GM21576 (cell line): ENCODE results near the gene SLC22A6.
"Not testable (repeated sequence)": the region's sequence is repeated elsewhere in the genome, so short reads cannot be mapped to it uniquely, and the experiment has no call there.

Experiments
- ATAC-seq: cut with Tn5 transposase; IDR thresholded peaks from one replicate; pipeline ENCODE4 v1.9.1; 2021; ENCODE audit warnings: mild to moderate bottlenecking, moderate library complexity; ENCODE audit not compliant: unreplicated experiment

The SLC22A6 gene

GRCh38 chr11:62985041-62985750, 429 bp upstream of the SLC22A6 start:
- ATAC-seq: no peak

- ATAC-seq: no peak
Observed at GRCh38 chr11:62983536-62984199, 1.1 kb downstream of the SLC22A6 start.

- ATAC-seq: no peak
Observed at GRCh38 chr11:62981743-62982142, 3.0 kb downstream of the SLC22A6 start.

- ATAC-seq: no peak
Observed at GRCh38 chr11:62980133-62980760, 4.5 kb downstream of the SLC22A6 start.

GRCh38 chr11:62976109-62976508, 8.7 kb downstream of the SLC22A6 start:
- ATAC-seq: no peak

GRCh38 chr11:62974848-62975522, 9.8 kb downstream of the SLC22A6 start:
- ATAC-seq: no peak

- ATAC-seq: no peak
Observed at GRCh38 chr11:62965574-62965973, 19.2 kb downstream of the SLC22A6 start.

- no peak for ATAC-seq
Observed at GRCh38 chr11:62962391-62962790, 22.4 kb downstream of the SLC22A6 start.

GRCh38 chr11:62961017-62961570, 23.7 kb downstream of the SLC22A6 start:
- no peak for ATAC-seq

GRCh38 chr11:62959422-62959980, 25.3 kb downstream of the SLC22A6 start:
- no peak for ATAC-seq

GRCh38 chr11:62958547-62959421, 26.0 kb downstream of the SLC22A6 start:
- no peak for ATAC-seq

- no peak for ATAC-seq
Observed at GRCh38 chr11:62957147-62957546, 27.6 kb downstream of the SLC22A6 start.

- ATAC-seq: no peak
Observed at GRCh38 chr11:62954478-62954877, 30.3 kb downstream of the SLC22A6 start.

- ATAC-seq: no peak
Observed at GRCh38 chr11:62953811-62954210, 31.0 kb downstream of the SLC22A6 start.

- no peak for ATAC-seq
Observed at GRCh38 chr11:62948765-62949320, 35.9 kb downstream of the SLC22A6 start.

GRCh38 chr11:62945538-62945937, 39.2 kb downstream of the SLC22A6 start:
- not testable (repeated sequence) for ATAC-seq

GRCh38 chr11:62937528-62937927, 47.2 kb downstream of the SLC22A6 start:
- ATAC-seq: not testable (repeated sequence)

GRCh38 chr11:62934496-62934785, 50.3 kb downstream of the SLC22A6 start:
- ATAC-seq: no peak

GRCh38 chr11:62933750-62934495, 50.8 kb downstream of the SLC22A6 start:
- no peak for ATAC-seq
